ENCODE data around the gene CRPPA. TPM values are rescaled to one million over a fixed set of nuclear protein-coding genes. Genes with fewer than 3 reads are reported as not detected.

CRPPA gene
- total RNA-seq, 1 experiment from 2014 or later = 2.4 TPM

- Histone ChIP-seq H3K4me1 (ENCODE audit: control insufficient read depth, insufficient read depth, low read length) (no peaks in the 10 kb centered on the region), H3K9me3 (ENCODE audit: control insufficient read depth, insufficient read depth, low read depth, low read length) (peaks cover 59% of the 10 kb centered on the region), H3K27me3 (ENCODE audit: control insufficient read depth, insufficient read depth, low read length) (no peaks in the 10 kb centered on the region), H3K36me3 (ENCODE audit: control insufficient read depth, insufficient read depth, low read length) (no peaks in the 10 kb centered on the region), H3K27ac (ENCODE audit: low read length) (no peak overlapping the region), H3K4me3 (ENCODE audit: low read depth in 2 of 2, low read length in 2 of 2) (no peak overlapping the region)
- DNase-seq (ENCODE audit: low read depth, low spot score) = no peak
- CTCF ChIA-PET = no interaction called here
- TF ChIP-seq POLR2AphosphoS5 (IDR thresholded peaks at IDR 0.05; ENCODE audit: low read depth, low read length) (no peak), SIN3A (IDR thresholded peaks at IDR 0.05; ENCODE audit: borderline replicate concordance, insufficient read depth, low read depth, low read length) (no peak), CTCF (IDR thresholded peaks at IDR 0.05) (no peak), TCF7L2 (IDR thresholded peaks at IDR 0.05; ENCODE audit: low read depth, low read length) (no peak), REST (IDR thresholded peaks at IDR 0.05; ENCODE audit: insufficient read depth in 1 of 2, low read depth in 2 of 2, low read length in 1 of 2) (no peak)
- POLR2A ChIA-PET = no interaction called here
- intact Hi-C loops (cut with micrococcal nuclease; ENCODE audit: unreplicated experiment) (no loop called here), in situ Hi-C loops (cut with HindIII; ENCODE audit: low pct_unique_long_range_greater_than_20kb, low sequenced_read_pairs) (no loop called here)
- no peak for ATAC-seq
- no TSS peak for BruUV-seq (replicated peaks)
Observed at GRCh38 chr7:16399916-16400892, 21.1 kb downstream of the CRPPA start.

GRCh38 chr7:16399265-16399831, 22.0 kb downstream of the CRPPA start:
- POLR2A ChIA-PET = no interaction called here
- no TSS peak for BruUV-seq (replicated peaks)
- no peak for DNase-seq (ENCODE audit: low read depth, low spot score)
- TF ChIP-seq REST (IDR thresholded peaks at IDR 0.05; ENCODE audit: insufficient read depth in 1 of 2, low read depth in 2 of 2, low read length in 1 of 2) = no peak
- TF ChIP-seq TCF7L2 (IDR thresholded peaks at IDR 0.05; ENCODE audit: low read depth, low read length) = no peak
- TF ChIP-seq POLR2AphosphoS5 (IDR thresholded peaks at IDR 0.05; ENCODE audit: low read depth, low read length) = no peak
- TF ChIP-seq SIN3A (IDR thresholded peaks at IDR 0.05; ENCODE audit: borderline replicate concordance, insufficient read depth, low read depth, low read length) = no peak
- no peak for TF ChIP-seq CTCF (IDR thresholded peaks at IDR 0.05)
- in situ Hi-C loops (cut with HindIII; ENCODE audit: low pct_unique_long_range_greater_than_20kb, low sequenced_read_pairs) = no loop called here
- intact Hi-C loops (cut with micrococcal nuclease; ENCODE audit: unreplicated experiment) = no loop called here
- H3K9me3 ChIP-seq (ENCODE audit: control insufficient read depth, insufficient read depth, low read depth, low read length) = peaks cover 64% of the 10 kb centered on the region
- H3K27ac ChIP-seq (ENCODE audit: low read length) = no peak overlapping the region
- CTCF ChIA-PET = no interaction called here
- no peaks in the 10 kb centered on the region for H3K27me3 ChIP-seq (ENCODE audit: control insufficient read depth, insufficient read depth, low read length)
- no peaks in the 10 kb centered on the region for H3K4me1 ChIP-seq (ENCODE audit: control insufficient read depth, insufficient read depth, low read length)
- ATAC-seq = no peak
- H3K36me3 ChIP-seq (ENCODE audit: control insufficient read depth, insufficient read depth, low read length) = no peaks in the 10 kb centered on the region
- no peak overlapping the region for H3K4me3 ChIP-seq (ENCODE audit: low read depth in 2 of 2, low read length in 2 of 2)
